NOMO-1 treated with DMSO at 0.1 percent for 48 hours (cell line): ENCODE data around the gene PRCC.

Source experiments
- DNase-seq: peaks from one replicate; lab custom pipeline; 2025; ENCODE audit not compliant: unreplicated experiment; lab: John Stamatoyannopoulos, UW

PRCC gene, protein sequence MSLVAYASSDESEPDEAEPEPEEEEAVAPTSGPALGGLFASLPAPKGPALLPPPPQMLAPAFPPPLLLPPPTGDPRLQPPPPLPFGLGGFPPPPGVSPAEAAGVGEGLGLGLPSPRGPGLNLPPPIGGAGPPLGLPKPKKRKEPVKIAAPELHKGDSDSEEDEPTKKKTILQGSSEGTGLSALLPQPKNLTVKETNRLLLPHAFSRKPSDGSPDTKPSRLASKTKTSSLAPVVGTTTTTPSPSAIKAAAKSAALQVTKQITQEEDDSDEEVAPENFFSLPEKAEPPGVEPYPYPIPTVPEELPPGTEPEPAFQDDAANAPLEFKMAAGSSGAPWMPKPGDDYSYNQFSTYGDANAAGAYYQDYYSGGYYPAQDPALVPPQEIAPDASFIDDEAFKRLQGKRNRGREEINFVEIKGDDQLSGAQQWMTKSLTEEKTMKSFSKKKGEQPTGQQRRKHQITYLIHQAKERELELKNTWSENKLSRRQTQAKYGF

DNA sequence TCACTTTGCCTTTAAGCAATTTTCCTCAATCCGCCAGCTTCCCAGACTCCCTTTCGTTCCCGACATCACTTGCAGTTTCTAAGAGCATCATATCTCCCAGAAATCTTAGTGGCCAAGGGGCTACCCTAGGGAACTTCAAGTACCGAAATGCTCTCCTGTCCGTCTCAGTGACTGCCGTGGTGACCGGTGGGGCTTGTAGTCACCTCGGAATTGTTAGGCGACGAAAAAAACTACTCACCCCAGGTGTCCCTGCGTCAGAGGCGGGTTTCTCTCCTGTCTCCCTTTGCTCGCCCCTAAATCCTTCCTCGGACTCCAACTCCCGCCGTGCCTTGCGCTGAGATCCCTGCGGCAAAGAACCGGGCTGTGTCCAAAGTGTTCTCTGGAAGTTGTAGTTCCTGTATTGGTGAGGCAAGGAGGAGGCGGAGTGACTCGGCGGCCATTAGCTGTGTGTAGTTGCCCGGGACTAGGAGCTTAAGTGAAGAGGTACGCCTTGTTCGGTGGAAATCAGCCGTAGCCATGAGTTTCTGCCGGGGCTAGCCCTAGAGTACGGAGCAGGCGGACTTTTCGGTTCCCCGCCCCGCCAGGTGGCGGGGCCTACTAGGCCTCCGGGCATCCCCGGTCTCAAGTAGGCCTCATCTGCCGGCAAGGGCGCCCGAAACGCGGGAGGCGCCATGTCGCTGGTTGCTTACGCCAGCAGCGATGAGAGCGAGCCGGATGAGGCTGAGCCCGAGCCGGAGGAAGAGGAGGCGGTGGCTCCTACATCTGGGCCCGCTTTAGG lies at the start of gene PRCC:
Gene PRCC (plus strand): TSS at position 435 of the 778 bp plus-strand sequence. CDS start 237 bp downstream, at position 672.
- peak; percentile 100 for DNase-seq

DNA sequence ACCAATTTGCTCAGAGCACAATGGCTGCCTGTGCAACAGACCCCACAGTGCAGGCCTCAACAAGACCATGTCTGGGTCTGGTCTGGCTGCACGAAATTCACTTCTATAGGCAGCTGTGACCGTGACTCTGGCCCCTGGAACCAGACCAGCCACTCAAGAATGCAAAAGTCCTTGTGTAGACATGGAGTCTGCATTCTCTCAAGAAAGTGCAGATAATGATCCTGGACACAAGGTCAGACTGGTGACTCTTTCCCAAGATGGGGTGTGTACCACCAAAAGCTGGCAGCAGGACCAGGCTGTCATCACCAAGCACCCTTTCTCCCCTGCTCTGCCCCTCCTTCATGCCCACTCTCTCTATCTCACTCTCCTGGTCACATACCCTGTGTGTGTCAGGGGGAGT lies 46.2 kb upstream of the PRCC start:
- no peak for DNase-seq

DNA sequence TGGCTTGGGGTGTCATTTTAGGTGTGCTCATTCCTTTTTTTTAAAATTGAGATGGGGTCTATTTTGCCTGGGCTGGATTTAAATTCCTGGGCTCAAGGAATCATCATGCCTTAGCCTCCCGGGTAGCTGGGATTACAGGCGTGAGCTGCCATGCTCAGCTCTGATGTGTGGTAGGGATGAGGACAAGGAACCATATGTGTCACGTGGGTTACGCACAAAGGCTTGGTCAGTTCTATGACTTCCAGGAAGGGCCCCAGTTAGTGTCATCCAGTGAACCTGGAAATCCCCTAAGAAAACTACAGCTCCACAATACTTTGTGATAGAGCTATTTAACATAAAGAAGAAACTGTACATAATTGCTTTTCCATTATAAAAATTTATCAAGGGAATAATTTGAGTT lies 45.8 kb upstream of the PRCC start:
- no peak for DNase-seq

- DNase-seq, result peak; percentile 94
Observed at GRCh38 chr1:156725683-156726280, 41.6 kb upstream of the PRCC start.

DNA sequence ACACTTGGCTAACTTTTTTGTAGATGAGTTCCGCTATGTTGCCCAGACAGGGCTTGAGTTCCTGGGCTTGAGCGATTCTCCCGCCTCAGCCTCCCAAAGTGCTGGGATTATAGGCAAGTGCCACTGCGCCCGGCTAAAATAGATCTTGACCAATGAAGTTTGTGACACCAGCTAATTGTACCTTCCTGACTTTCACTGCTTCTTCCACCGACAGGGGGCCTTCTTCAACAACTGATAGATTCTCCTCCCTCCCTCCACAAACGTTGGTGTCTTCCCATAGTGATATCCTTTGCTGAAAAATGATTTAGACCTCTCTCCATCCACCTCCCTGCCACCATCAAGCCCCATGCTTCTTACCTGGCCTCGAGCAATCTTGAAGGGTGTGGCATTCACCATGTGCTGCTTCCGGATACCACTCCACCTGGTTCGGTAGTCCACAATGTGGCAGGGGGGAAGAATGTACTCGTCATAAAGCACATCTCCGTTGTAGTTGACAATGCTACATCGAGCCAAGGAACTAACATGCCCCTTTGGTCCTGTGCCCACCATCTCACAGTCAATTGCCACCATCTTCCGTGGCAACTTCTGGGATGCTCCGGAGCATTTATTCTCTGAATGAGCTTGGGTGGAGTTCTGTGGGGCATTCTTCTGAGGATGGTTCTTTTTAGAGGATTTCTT lies 40.6 kb upstream of the PRCC start:
- DNase-seq, result peak; percentile 73

DNA sequence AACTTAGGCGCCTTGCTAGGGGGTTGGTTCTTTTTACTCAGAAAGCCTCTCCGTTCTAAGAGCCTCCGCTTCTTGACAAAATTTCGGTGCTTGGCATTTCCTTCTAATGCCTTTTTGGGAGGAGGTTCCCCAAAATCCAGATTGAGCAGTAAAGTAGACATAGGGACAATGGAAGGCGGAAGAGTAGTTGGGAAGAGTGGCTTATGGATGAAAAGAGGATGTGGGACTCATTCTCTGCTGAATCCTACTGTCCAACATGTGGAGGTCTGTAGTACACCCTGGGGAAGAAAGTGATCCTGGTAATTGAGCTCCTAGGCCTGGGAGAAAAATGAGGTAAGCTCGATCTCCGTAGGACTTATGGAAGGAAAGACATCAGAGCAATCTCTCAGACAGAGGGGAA lies 39.8 kb upstream of the PRCC start:
- DNase-seq, result no peak

GRCh38 chr1:156727926-156728598 lies 39.3 kb upstream of the PRCC start, which contains the start of gene METTL25B:
TSS of gene METTL25B (plus strand) at chr1:156728469. CDS start at chr1:156729105, 636 bp downstream.
- peak; percentile 74 for DNase-seq

DNA sequence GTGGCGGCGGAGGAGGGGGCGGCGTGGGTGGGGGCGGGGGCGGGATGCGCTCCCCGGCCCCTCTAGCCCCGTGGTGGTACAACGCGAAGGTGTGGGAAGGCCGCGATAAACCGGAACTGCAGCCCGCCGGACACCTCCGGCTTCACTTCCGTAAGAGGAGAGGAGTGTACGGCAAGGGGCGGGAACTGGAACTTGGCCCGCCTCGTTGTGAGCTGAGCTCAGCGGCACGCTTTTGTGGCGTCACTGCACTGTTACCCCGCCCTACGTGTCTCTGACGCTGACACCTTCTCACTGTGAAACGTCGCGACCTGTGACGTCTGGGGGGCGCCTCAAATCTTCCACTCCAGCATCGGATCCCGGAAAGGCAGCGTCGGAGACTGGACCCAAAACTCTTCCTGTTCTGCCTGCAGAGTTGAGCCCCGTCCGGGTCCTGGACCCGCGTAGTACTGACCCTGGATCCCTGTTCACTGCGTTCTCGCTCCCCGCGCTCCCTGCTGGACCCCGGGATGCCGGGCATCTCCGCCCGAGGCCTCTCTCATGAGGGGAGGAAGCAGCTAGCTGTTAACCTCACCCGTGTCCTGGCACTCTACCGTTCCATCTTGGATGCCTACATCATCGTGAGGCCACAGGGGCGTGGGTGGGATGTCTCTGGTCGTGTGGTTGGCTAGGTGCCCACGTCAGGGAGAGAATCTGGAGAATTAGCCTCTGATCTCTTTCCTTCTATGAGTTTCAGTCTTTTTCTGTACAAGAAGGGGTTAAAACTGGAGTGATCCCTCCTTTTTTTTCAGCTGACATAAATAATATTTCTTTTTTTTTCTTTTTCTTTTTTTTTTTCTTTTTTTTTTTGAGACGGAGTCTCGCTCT lies 38.5 kb upstream of the PRCC start, which contains the start of gene ISG20L2:
Gene ISG20L2 (minus strand): TSS at position 168 of the 864 bp plus-strand sequence. CDS start 1,114 bp downstream, outside the sequence.
- DNase-seq, result peak; percentile 98

GRCh38 chr1:156733989-156734584 lies 33.2 kb upstream of the PRCC start:
- no peak for DNase-seq

DNA sequence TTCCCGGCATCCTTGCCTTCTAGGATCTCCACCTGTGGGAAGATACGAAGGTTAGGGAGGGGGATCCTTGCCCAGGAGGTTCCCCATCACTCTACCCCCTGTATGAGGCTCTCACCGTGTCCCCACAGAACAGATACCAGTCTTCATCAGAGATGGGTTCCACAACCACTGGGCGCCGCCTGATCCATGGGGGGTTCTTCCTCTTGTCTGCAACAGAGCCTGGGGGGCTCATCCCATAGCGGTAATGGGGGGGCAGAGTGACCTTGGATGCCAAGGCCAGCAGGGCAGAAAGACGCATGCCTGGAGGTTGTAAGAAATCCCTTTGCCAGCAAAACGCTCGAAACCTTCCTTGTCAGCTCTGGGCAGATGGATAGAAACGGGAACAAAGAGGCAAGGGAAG lies 28.9 kb upstream of the PRCC start:
- no peak for DNase-seq

DNA sequence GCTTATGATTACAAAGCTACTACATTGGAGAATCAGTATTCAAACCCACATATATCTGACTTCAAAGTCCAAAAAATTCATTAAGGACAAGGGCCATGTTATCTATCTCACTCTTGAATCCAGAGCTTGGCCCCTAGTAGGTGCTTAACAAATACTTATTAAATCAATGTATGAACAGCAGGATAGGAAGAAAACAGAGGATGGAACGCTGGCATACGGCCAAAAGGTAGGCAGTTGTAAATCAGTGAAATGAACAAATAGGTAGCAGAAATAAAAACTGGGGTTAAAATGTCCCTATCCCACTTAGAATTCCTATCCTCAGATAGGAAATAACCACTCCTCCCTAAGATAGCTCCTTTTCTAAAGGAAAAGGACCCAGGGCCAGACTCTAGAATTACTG lies 28.4 kb upstream of the PRCC start:
- no peak for DNase-seq

GRCh38 chr1:156740237-156740740 lies 27.0 kb upstream of the PRCC start:
- DNase-seq, result peak; percentile 33

DNA sequence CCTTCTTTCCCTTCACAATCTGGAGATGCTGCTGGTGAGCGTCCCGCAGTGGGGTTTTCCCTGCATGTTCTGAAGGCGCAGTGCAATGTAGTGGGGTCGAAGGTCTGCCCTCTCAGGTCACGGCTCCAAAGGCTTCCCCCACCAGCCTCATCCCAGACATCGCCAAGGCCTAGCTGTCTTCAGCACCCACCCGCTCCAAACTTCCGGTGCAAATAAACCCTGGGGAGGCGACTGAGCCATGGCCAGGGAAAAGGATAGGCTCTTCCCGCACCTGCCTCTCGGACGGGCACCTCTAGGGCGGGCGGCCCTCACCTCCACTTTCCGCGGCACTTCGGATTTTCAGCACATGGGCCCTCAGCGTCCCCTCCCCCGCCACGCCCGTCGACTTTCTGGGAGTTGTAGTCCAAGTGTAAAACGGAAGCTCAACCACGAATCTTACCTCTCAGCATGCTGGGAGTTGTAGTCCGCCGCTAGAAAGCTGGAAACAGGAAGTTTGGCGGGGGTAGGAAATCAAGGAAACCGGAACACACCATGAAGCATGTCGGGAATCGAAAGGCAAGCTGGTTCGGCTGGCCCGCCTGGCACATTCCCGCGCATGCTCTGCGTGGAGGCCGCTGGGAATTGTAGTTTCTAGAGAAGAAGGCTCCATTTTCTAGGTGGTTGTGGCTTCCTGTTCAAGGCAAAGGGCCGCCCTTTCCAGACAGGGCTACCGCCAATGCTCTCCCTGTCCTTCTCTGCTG lies 26.4 kb upstream of the PRCC start, which contains the start of gene MRPL24:
Gene MRPL24 (minus strand): TSS at position 348 of the 740 bp plus-strand sequence. CDS start 2,384 bp downstream, outside the sequence.
- peak; percentile 100 for DNase-seq

DNA sequence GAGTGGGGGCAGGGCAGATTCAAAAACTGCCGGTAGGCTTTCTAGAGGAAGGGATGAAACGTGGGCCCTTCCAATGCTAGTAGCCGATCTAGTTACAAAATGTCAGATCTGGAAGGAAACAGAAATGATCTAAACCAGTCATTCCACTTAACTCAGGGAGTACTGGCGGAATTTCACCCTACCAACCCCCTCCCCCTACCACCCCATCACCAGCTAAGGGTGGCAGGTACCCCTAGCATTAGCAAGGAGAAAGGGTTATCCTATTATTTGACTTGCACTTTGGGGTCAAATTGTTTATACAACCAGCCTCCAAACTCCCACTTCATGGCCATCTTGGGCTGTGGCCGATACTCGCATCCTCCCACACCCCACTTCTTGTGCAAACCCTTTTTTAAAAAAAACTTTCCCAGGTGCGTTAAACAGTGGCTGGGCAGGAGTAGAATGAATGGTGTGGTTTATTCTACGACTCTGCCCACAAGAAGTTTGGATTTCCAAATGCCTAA lies 25.8 kb upstream of the PRCC start:
- DNase-seq, result no peak

DNA sequence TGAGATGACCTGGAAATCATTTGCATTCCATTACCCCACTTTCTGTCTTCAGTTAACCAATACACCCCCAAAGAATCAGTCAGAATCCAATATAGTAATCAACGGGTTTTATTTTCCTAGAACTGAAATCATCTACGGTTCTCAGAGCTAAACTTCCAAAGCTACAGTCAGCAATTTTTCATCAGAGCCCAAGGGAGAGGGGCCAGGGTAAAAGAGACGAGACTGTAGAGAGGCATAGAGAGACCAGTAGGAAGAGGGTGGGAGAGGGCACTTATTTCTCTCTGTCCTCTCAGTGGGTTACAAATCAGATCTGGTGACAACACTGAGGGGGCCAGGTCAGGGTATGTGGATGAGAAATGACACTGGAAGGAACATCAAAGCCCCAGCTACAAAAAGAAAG lies 25.3 kb upstream of the PRCC start:
- DNase-seq, result no peak

DNA sequence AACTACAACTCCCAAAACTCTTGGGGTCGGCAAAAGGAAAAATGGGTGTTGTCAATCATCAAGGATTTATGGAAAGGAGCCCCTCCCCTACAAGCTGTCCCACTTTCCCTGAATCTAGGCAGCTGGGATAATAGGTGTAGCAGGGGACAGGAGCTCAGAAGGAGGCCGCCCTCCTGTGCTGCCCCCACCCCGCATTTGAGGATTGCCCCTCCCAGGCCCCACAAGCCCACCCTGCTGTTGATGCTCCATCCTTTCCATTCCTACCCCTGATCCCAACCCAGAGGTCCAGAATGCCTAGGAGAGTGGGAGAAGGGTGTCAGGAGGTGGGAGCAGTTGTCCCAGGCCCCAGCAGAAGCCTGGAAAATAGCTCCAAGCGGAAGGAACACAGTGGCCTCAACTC lies 24.5 kb upstream of the PRCC start:
- no peak for DNase-seq
